ENCODE measurements around the gene CYP24A1. TPM values are rescaled to one million over a fixed set of nuclear protein-coding genes. Genes with fewer than 3 reads are reported as not detected.

CYP24A1 gene
- total RNA-seq, 4 donors from 2014 or later = 0.20 TPM; not detected in 3

DNA sequence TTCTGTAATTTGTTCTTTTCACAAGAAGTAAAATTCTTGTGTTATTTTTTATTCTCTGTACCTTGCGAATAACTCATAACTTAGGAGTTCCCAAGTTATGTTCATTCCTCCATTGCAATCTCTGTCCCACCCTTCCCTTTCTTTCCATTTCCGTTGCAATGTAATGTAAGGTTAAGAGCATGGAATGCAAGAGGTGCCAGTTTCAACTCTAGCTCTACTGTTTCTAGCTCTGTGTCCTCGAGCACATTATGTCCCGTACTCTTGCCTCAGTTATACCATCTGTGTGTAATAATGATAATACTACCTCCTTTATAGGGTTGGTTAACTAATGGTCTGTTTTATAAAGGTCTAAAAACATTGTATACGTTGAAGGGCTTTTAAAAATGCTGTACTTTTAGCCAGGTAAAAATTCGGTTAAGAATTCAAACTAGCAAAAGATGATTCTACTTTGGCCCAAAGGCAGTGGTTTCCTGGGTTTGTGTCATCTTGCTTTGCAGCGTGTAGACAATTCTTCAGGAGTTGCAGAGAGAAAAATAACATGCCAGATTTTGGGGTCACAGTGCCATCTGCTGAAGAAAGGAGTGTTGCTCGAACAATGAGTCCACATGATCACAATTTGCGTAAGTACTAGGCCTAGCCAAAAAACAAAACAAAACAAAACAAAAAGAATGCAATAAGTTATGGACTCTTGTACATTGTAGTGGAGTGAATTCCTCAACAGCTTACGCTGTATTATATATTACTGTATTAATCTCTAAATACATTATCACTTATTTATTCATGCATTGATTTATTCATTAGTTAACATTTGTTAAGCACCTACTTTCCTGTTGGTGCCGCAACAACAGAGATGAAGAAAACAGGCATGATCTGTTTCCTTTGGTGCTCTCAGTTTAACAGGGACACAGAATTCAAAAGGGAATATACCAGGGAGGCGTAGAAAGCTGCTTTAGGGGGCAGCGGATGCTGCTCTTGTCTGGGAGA is 24.1 kb upstream of the CYP24A1 start:
- intact Hi-C loops (cut with DNase I; ENCODE audit: low total_unique reads) = loop anchor here (2.0 kb wide), 1 partner anchor 619 kb away; no protein-coding TSS in a partner anchor
- Histone ChIP-seq H3K27me3 (peaks cover 0 to 4% (median 0%) of the 10 kb centered on the region in 3 donors), H3K4me3 (no peak overlapping the region), H3K27ac (no peak overlapping the region), H3K4me1 (no peaks in the 10 kb centered on the region), H3K36me3 (no peaks in the 10 kb centered on the region), H3K9me3 (no peaks in the 10 kb centered on the region)
- DNase-seq (no peak), ATAC-seq (no peak)
- in situ Hi-C loops (cut with MboI; ENCODE audit: low sequenced_read_pairs in 4 of 4) = loop anchor here in 1 of 4 donors (10.0 kb wide), 1 partner anchor 93 kb away; no protein-coding TSS in a partner anchor
- TF ChIP-seq, protein P1, sequence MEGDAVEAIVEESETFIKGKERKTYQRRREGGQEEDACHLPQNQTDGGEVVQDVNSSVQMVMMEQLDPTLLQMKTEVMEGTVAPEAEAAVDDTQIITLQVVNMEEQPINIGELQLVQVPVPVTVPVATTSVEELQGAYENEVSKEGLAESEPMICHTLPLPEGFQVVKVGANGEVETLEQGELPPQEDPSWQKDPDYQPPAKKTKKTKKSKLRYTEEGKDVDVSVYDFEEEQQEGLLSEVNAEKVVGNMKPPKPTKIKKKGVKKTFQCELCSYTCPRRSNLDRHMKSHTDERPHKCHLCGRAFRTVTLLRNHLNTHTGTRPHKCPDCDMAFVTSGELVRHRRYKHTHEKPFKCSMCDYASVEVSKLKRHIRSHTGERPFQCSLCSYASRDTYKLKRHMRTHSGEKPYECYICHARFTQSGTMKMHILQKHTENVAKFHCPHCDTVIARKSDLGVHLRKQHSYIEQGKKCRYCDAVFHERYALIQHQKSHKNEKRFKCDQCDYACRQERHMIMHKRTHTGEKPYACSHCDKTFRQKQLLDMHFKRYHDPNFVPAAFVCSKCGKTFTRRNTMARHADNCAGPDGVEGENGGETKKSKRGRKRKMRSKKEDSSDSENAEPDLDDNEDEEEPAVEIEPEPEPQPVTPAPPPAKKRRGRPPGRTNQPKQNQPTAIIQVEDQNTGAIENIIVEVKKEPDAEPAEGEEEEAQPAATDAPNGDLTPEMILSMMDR (IDR thresholded peaks at IDR 0.05 in 4 of 5, conservative IDR thresholded peaks at IDR 0.05 in 1 of 5) = no peak
- no peak for TF ChIP-seq POLR2A (IDR thresholded peaks at IDR 0.05)

DNA sequence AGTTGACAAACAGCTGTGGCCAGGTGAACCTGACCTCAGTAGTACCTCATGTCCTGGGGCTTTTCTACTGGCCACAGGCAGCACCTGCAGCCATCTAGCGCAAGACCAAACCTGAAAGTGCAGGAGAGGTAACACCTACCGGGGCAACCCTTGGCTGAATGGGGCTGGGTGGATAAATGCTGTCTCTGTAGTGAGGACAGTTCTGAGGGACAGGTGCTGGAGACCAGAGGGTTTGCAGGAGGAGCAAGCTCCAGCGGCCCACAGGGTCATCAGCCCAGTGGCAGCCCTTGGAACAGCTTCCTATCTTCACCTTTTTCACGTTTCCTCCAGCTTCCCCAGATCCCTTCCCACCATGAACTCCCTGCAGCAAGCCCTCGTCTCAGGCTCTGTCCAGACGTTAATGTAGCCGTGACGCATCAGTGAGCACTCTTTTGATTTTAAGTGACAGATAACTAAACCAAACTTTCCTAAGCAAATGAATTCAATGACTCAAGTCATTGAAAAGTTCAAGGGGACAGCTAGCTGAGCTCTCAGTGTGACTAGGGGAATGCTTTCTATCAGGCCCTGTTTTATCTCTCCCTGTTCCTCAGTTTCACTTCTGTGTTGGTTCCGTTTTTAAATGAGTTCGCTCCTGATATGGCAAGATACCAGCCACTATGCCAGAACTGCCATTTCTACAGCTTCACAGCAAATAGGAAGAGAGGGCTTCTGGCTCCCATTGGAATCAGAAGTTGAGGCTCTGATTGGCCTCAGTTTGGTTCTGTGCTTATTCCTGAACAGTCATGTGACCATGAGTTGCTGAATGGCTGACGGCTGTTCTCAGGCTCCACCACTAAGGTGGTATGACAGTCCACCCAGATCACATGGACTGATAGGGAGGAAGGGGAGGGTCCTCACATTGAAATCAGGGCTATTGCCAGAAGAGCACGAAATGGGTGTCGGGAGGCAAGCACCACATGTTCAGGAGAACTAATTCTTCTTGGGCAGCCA is 22.0 kb upstream of the CYP24A1 start:
- TF ChIP-seq, protein P1 (IDR thresholded peaks at IDR 0.05 in 4 of 5, conservative IDR thresholded peaks at IDR 0.05 in 1 of 5) = no peak
- TF ChIP-seq POLR2A (IDR thresholded peaks at IDR 0.05) = no peak
- intact Hi-C loops (cut with DNase I; ENCODE audit: low total_unique reads) = no loop called here
- ATAC-seq = no peak

DNA sequence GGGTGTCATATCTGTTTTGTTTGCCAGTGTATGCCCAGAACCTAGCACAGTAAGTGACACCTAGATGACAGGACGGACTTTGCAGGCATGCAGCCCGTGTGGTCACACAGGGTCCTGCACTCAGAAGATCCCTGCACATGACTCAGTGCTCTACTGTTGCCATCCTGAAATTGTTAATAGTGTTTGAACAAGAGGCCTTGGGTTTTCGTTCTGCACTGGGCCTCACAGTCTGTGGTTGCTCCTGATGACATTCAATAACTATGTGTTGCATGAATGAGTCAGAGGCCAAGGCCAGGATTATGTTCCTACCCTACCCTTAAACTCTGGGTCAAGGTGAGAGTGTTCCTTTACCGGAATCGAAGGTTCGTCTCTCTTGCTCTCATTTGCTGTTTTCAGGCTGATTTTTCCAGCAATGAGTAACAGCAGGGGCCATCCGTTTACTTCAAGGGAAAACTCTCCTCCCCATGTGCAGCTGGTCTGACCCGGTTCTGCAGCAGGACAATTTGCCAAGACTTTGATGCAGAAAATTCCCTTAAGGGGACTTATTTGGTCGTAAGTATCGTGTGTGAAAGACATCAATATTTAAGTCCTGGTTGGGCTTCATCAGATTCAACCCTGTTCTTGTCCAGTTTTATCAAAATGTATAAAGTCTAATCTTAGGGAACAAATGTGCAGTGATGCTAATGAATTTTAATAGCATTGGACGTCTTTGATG is 21.1 kb upstream of the CYP24A1 start:
- H3K27me3 ChIP-seq = peaks cover 0 to 4% (median 0%) of the 10 kb centered on the region in 3 donors
- intact Hi-C loops (cut with DNase I; ENCODE audit: low total_unique reads) = no loop called here
- ATAC-seq (no peak), DNase-seq (no peak)
- no peaks in the 10 kb centered on the region for H3K36me3 ChIP-seq
- no peaks in the 10 kb centered on the region for H3K4me1 ChIP-seq
- H3K9me3 ChIP-seq = no peaks in the 10 kb centered on the region
- H3K4me3 ChIP-seq = no peak overlapping the region
- no peak overlapping the region for H3K27ac ChIP-seq
- in situ Hi-C loops (cut with MboI; ENCODE audit: low sequenced_read_pairs in 4 of 4) = loop anchor here in 2 of 4 donors (5.0 to 10.0 kb wide), 2 partner anchors 90 to 93 kb away; no protein-coding TSS in a partner anchor
- TF ChIP-seq, protein P1 (IDR thresholded peaks at IDR 0.05 in 4 of 5, conservative IDR thresholded peaks at IDR 0.05 in 1 of 5) = no peak
- TF ChIP-seq POLR2A (IDR thresholded peaks at IDR 0.05) = no peak

More for the DNA sequence above, 22.0 kb upstream of the CYP24A1 start:
- DNase-seq = no peak
- no peak overlapping the region for H3K4me3 ChIP-seq
- no peaks in the 10 kb centered on the region for H3K4me1 ChIP-seq
- no peaks in the 10 kb centered on the region for H3K9me3 ChIP-seq
- no peaks in the 10 kb centered on the region for H3K36me3 ChIP-seq
- in situ Hi-C loops (cut with MboI; ENCODE audit: low sequenced_read_pairs in 4 of 4) = loop anchor here in 1 of 4 donors (10.0 kb wide), 1 partner anchor 91 kb away; no protein-coding TSS in a partner anchor
- no peak overlapping the region for H3K27ac ChIP-seq
- H3K27me3 ChIP-seq = peaks cover 0 to 4% (median 0%) of the 10 kb centered on the region in 3 donors

DNA sequence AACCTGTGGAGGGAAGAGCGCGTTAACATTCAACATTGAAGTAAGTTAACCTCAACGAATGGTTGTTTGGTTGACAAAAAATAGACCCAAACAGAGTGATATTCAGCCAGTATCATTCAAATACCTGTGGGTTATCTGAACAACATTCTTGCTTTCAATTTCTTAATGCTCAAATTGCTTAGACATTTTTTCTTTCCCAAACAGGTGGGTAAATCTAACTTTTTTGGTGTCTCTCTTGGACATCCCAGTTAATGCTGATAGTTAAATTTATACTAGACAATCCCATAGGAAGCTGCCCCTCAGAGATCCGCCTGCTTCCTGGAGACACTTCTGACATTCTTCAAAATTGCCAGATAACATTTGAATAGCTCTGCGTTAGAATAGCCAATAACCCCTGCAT is 20.0 kb upstream of the CYP24A1 start:
- Histone ChIP-seq H3K36me3 (no peaks in the 10 kb centered on the region), H3K9me3 (no peaks in the 10 kb centered on the region), H3K27ac (no peak overlapping the region), H3K4me3 (no peak overlapping the region), H3K27me3 (peaks cover 0 to 6% (median 0%) of the 10 kb centered on the region in 3 donors), H3K4me1 (no peaks in the 10 kb centered on the region)
- intact Hi-C loops (cut with DNase I; ENCODE audit: low total_unique reads) = no loop called here
- DNase-seq (no peak), ATAC-seq (no peak)
- TF ChIP-seq POLR2A (IDR thresholded peaks at IDR 0.05) = no peak
- TF ChIP-seq, protein P1 (IDR thresholded peaks at IDR 0.05 in 4 of 5, conservative IDR thresholded peaks at IDR 0.05 in 1 of 5) = no peak
- in situ Hi-C loops (cut with MboI; ENCODE audit: low sequenced_read_pairs in 4 of 4) = loop anchor here in 2 of 4 donors (5.0 to 10.0 kb wide), 2 partner anchors 89 to 92 kb away; no protein-coding TSS in a partner anchor
